Transverse colon (tissue), 4 donors: Measurements from ENCODE around the gene CR1L. TPM values are rescaled to one million over a fixed set of nuclear protein-coding genes. Genes with fewer than 3 reads are reported as not detected.
"Not testable (repeated sequence)": the region's sequence is repeated elsewhere in the genome, so short reads cannot be mapped to it uniquely, and the experiment has no call there.

Source experiments
- DNase-seq: peaks from one replicate; pipeline ENCODE4 v3.0.0-alpha.2; 2019
- H3K27ac ChIP-seq, 4 donors: fragments of 200-600 bp; sonication (generic); 2 replicates each; pipeline ENCODE4 v1.5.1; 2016 to 2018; ENCODE audit warnings: inconsistent platforms in 4 of 4
- H3K27me3 ChIP-seq: fragments of 200-600 bp; sonication (generic); 2 replicates; pipeline ENCODE4 v1.5.1; 2017; ENCODE audit warnings: inconsistent platforms
- H3K36me3 ChIP-seq, 4 donors: fragments of 200-600 bp; sonication (generic); 2 replicates each; pipeline ENCODE4 v1.5.1; 2017 to 2019; ENCODE audit warnings: inconsistent platforms in 4 of 4
- H3K4me1 ChIP-seq, 4 donors: fragments of 200-600 bp; sonication (generic); 2 replicates each; pipeline ENCODE4 v1.5.1; 2017 to 2020; ENCODE audit warnings: inconsistent platforms in 4 of 4
- H3K4me3 ChIP-seq, 4 donors: fragments of 200-600 bp; sonication (generic); 1 replicate in 1 of 4; 2 replicates in 3 of 4; pipeline versions ENCODE4 v1.5.1 to v1.6.1; 2017 to 2019; ENCODE audit warnings: inconsistent platforms in 4 of 4
- H3K9me3 ChIP-seq, 2 donors: fragments of 200-600 bp; sonication (generic); 2 replicates each; pipeline ENCODE4 v1.5.1; 2017 to 2019; ENCODE audit warnings: inconsistent platforms in 2 of 2
- EP300 ChIP-seq: sonication (generic); formaldehyde crosslinking; IDR thresholded peaks from one replicate; pipeline ENCODE4 v1.6.1; 2017; ENCODE audit warnings: antibody characterized with exemption, low read depth
- POLR2A ChIP-seq: fragments of 450-650 bp; IDR thresholded peaks from one replicate; pipeline ENCODE4 v1.6.1; 2016; ENCODE audit warnings: antibody characterized with exemption, mild to moderate bottlenecking, moderate library complexity
- POLR2AphosphoS5 ChIP-seq, 3 donors: sonication (generic); formaldehyde crosslinking; IDR thresholded peaks; one replicate each; pipeline ENCODE4 v1.6.1; 2016; ENCODE audit warnings: antibody characterized with exemption in 3 of 3
- WGBS, 2 donors: methylation state at CpG; one replicate each; pipeline ENCODE4 v1.1.5; 2018; ENCODE audit warnings: low coverage in 1 of 2; 5-methylcytosine and 5-hydroxymethylcytosine counted together
- in situ Hi-C, 4 donors: fragments of 200-750 bp; cut with MboI; loops; one replicate each; pipeline versions ENCODE4 v1.15.0 to v1.15.1; 2017; ENCODE audit warnings: low sequenced_read_pairs in 3 of 4, low pct_ligation_motif_present in 1 of 4, low pct_unique_long_range_greater_than_20kb in 1 of 4
- intact Hi-C: fragments of 100-400 bp; cut with DNase I; formaldehyde crosslinking; loops from one replicate; pipeline ENCODE4 v1.15.1; 2023; ENCODE audit warnings: low total_unique reads
- total RNA-seq, 4 donors: library from RNA; depleted of rRNA; stranded (reverse); fragments of >200 nt; gene quantifications; one replicate each; pipeline ENCODE4 v1.1.0, GENCODE V29; 2016
- TF ChIP-seq, protein P1 (sequence below), 5 experiments: fragments of 200-600 bp in 3 of 5; fragments of 450-650 bp in 2 of 5; sonication (generic) in 3 of 5; IDR thresholded peaks; 1 replicate in 2 of 5; 2 replicates in 3 of 5; pipeline ENCODE4 v1.5.1; 2016 to 2017; ENCODE audit warnings: antibody characterized with exemption in 5 of 5, inconsistent platforms in 3 of 5, mild to moderate bottlenecking in 2 of 5, moderate library complexity in 1 of 5

The CR1L gene
- total RNA-seq, 4 donors from 2014 or later: not detected

DNA sequence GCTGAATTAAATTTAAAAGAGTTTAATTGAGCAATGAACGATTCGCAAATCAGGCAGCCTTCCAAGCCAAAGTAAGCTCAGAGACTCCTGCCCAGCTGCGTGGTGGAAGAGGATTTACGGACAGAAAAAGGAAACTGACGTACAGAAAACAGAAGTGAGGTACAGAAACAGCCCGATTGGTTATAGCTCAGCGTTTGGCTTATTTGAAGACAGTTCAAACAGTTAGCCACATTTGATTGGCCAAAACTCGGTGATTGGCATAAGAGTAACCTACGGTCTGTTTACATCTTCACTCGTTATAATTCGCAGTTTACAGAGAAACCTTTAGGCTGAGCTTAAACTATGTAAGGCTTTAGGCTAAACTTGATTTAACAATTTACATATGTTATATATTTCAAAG lies 46.9 kb downstream of the CR1L start:
- Histone ChIP-seq H3K27ac (no peak overlapping the region), H3K27me3 (no peaks in the 10 kb centered on the region), H3K4me1 (no peaks in the 10 kb centered on the region), H3K9me3 (no peaks in the 10 kb centered on the region), H3K36me3 (no peaks in the 10 kb centered on the region), H3K4me3 (no peak overlapping the region)
- WGBS, 2 donors: 71 to 75% methylated on average over 11 of the region's 11 CpGs
- intact Hi-C loops (no loop called here), in situ Hi-C loops (no loop called here)
- DNase-seq: no peak
- TF ChIP-seq EP300 (no peak), POLR2A (no peak), POLR2AphosphoS5 (IDR thresholded peaks at IDR 0.05) (no peak)
- TF ChIP-seq, protein P1, sequence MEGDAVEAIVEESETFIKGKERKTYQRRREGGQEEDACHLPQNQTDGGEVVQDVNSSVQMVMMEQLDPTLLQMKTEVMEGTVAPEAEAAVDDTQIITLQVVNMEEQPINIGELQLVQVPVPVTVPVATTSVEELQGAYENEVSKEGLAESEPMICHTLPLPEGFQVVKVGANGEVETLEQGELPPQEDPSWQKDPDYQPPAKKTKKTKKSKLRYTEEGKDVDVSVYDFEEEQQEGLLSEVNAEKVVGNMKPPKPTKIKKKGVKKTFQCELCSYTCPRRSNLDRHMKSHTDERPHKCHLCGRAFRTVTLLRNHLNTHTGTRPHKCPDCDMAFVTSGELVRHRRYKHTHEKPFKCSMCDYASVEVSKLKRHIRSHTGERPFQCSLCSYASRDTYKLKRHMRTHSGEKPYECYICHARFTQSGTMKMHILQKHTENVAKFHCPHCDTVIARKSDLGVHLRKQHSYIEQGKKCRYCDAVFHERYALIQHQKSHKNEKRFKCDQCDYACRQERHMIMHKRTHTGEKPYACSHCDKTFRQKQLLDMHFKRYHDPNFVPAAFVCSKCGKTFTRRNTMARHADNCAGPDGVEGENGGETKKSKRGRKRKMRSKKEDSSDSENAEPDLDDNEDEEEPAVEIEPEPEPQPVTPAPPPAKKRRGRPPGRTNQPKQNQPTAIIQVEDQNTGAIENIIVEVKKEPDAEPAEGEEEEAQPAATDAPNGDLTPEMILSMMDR (IDR thresholded peaks at IDR 0.05): no peak

DNA sequence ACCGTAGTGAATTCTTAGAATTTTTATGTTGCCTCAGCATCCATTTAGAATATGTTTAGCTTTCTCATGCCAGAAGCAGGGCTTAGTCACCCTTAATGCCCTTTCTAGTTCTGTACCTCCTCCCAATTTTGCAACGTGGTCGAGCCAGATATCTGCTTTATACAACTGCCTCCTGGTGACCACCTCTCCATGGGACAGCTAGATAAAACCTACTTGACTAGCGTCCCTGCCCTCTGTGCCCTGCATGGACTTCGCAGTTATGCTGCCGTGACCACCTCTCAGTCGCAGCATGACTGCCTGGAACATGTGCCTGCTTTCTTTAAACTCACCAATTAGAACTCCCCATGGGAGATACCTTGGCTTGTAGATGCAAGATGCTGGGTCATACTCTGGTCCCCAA lies 47.4 kb downstream of the CR1L start:
- H3K36me3 ChIP-seq, H3K9me3 ChIP-seq, in situ Hi-C loops, H3K4me1 ChIP-seq, H3K27ac ChIP-seq, intact Hi-C loops, DNase-seq, H3K4me3 ChIP-seq, H3K27me3 ChIP-seq: not testable (repeated sequence)
- WGBS, 2 donors: 87 to 88% methylated on average over 2 to 7 of the region's 7 CpGs

DNA sequence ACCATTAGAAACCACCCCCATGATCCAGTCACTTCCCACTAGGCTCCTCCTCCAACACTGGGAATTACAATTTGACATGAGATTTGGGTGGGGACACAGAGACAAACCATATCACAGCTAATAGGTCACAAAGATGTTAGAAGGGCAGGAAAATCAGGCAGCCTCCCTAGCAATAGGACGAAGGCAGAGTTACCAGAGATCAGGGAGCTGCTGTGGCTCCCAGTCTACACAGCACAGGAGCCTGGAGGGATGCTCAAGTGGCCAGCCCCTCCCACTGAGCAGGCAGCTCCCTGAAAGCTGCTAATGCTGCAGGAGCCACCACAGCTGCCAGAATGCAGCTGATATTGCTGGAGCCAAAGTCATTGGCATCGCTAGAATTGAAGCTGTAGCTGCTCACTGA lies 51.0 kb downstream of the CR1L start:
- H3K4me1 ChIP-seq: no peaks in the 10 kb centered on the region
- no peak overlapping the region for H3K27ac ChIP-seq
- intact Hi-C loops (no loop called here), in situ Hi-C loops (no loop called here)
- no peaks in the 10 kb centered on the region for H3K36me3 ChIP-seq
- DNase-seq: no peak
- WGBS, 2 donors: 73% methylated on average over 2 of the region's 2 CpGs; no CpG with 5 or more reads in 1 of the 2 donors
- H3K4me3 ChIP-seq: no peak overlapping the region
- no peaks in the 10 kb centered on the region for H3K9me3 ChIP-seq
- H3K27me3 ChIP-seq: no peaks in the 10 kb centered on the region
- no peak for TF ChIP-seq POLR2A
- TF ChIP-seq, protein P1 (IDR thresholded peaks at IDR 0.05): no peak
- TF ChIP-seq EP300: no peak
- no peak for TF ChIP-seq POLR2AphosphoS5 (IDR thresholded peaks at IDR 0.05)

DNA sequence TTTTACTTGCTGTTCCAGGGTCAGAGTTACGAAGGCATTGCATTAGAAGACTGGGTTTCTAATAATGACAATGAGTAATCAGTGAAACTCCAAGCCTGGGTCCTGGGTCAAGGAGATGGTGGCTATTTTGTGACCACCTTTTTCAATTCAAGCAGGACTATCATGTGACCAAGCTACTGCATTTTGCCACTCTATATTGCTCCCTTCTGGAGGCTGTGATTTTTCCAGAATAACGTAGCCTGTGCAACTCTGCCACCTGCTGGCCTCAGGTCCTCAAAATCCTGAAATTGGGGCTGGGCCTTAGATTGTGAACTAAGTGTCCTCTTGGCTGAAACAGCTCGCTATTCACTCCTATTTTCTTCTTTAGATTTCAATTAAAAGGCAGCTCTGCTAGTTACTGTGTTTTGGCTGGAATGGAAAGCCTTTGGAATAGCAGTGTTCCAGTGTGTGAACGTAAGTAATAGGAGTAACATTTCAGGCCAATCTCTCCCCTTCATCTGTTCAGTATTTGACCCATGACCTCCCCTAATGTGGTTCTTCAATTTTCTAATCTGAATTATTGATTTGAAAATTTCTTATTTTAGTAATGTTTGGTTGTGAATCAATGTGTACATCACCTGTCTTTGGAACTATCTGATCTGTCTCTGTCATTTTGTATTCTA lies 54.0 kb downstream of the CR1L start:
- intact Hi-C loops (no loop called here), in situ Hi-C loops (no loop called here)
- H3K27me3 ChIP-seq: no peaks in the 10 kb centered on the region
- WGBS, 2 donors: 51% methylated on average over 4 of the region's 4 CpGs
- no peaks in the 10 kb centered on the region for H3K9me3 ChIP-seq
- peak; percentile 42 for DNase-seq
- no peak overlapping the region for H3K4me3 ChIP-seq
- H3K27ac ChIP-seq: no peak overlapping the region
- TF ChIP-seq, protein P1 (IDR thresholded peaks at IDR 0.05): peak; percentile 32 to 63 (median 52)
- TF ChIP-seq POLR2A: no peak
- H3K36me3 ChIP-seq: no peaks in the 10 kb centered on the region
- no peaks in the 10 kb centered on the region for H3K4me1 ChIP-seq

DNA sequence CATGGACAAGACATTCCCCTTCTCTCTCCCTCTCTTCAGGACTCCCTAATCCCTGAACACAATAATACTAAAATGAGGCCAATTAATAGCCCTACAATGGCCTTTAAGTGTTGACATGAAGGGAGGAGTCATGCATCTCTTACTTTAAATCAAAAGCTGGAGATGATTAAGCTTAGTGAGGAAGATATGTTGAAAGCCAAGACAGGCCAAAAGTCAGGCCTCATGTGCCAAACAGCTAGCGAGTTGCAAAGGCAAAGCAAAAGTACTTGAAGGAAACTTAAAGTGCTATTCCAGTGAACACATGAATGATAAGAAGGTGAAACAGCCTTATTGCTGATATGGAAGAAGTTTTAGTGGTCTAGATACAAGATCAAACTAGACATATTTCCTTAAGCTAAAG lies 57.4 kb downstream of the CR1L start:
- TF ChIP-seq POLR2A (no peak), POLR2AphosphoS5 (IDR thresholded peaks at IDR 0.05) (no peak), EP300 (no peak)
- TF ChIP-seq, protein P1 (IDR thresholded peaks at IDR 0.05): no peak
- WGBS, 2 donors: 76 to 86% methylated on average over 1 of the region's 1 CpG
- Histone ChIP-seq H3K4me1 (no peaks in the 10 kb centered on the region), H3K9me3 (no peaks in the 10 kb centered on the region), H3K36me3 (no peaks in the 10 kb centered on the region), H3K4me3 (no peak overlapping the region), H3K27me3 (no peaks in the 10 kb centered on the region), H3K27ac (no peak overlapping the region)
- intact Hi-C loops (no loop called here), in situ Hi-C loops (loop anchor here in 1 of 4 donors (10.0 kb wide), 1 partner anchor 92 kb away; no protein-coding TSS in a partner anchor)
- no peak for DNase-seq
